GM12801 (cell line): Measurements from ENCODE around the gene DRGX.

Source experiments
- CTCF ChIP-seq: IDR thresholded peaks from one replicate; pipeline ENCODE4 v1.5.1; 2011; ENCODE audit warnings: control low read depth; ENCODE audit not compliant: insufficient read length; ENCODE audit errors: extremely low read depth

Gene DRGX

GRCh38 chr10:49429458-49429857 is 33.6 kb upstream of the DRGX start:
- no peak for TF ChIP-seq CTCF

GRCh38 chr10:49426490-49427360 is 30.8 kb upstream of the DRGX start:
- no peak for TF ChIP-seq CTCF

- no peak for TF ChIP-seq CTCF
Measured at GRCh38 chr10:49419005-49419404, 23.1 kb upstream of the DRGX start.

- no peak for TF ChIP-seq CTCF
Measured at GRCh38 chr10:49418328-49418727, 22.4 kb upstream of the DRGX start.

- no peak for TF ChIP-seq CTCF
Measured at GRCh38 chr10:49418053-49418326, 22.1 kb upstream of the DRGX start.

- TF ChIP-seq CTCF: no peak
Measured at GRCh38 chr10:49417311-49418052, 21.6 kb upstream of the DRGX start.

- TF ChIP-seq CTCF: no peak
Measured at GRCh38 chr10:49415846-49416245, 20.0 kb upstream of the DRGX start.
